ENCODE measurements around the gene EVC. TPM values are rescaled to one million over a fixed set of nuclear protein-coding genes. Genes with fewer than 3 reads are reported as not detected.

Gene EVC
- total RNA-seq, 1 donor from 2014 or later = 13.5 TPM

- DNase-seq (ENCODE audit: low read depth) = no peak
- no peak for TF ChIP-seq CTCF (conservative IDR thresholded peaks at IDR 0.05; ENCODE audit: low read depth, low read length)
- no peak overlapping the region for H3K4me3 ChIP-seq (ENCODE audit: low read depth, low read length)
These were observed 48.5 kb downstream of the EVC start for GRCh38 chr4:5759236-5760075.

- TF ChIP-seq CTCF (conservative IDR thresholded peaks at IDR 0.05; ENCODE audit: low read depth, low read length) = no peak
- DNase-seq (ENCODE audit: low read depth) = no peak
- no peak overlapping the region for H3K4me3 ChIP-seq (ENCODE audit: low read depth, low read length)
These were observed 49.2 kb downstream of the EVC start for GRCh38 chr4:5760246-5760645.

- TF ChIP-seq CTCF (conservative IDR thresholded peaks at IDR 0.05; ENCODE audit: low read depth, low read length) = no peak
- no peak overlapping the region for H3K4me3 ChIP-seq (ENCODE audit: low read depth, low read length)
- no peak for DNase-seq (ENCODE audit: low read depth)
These were observed 50.0 kb downstream of the EVC start for GRCh38 chr4:5760936-5761480.

GRCh38 chr4:5770051-5770450 is 59.0 kb downstream of the EVC start:
- no peak for DNase-seq (ENCODE audit: low read depth)
- TF ChIP-seq CTCF (conservative IDR thresholded peaks at IDR 0.05; ENCODE audit: low read depth, low read length) = no peak
- H3K4me3 ChIP-seq (ENCODE audit: low read depth, low read length) = no peak overlapping the region

- H3K4me3 ChIP-seq (ENCODE audit: low read depth, low read length) = no peak overlapping the region
- DNase-seq (ENCODE audit: low read depth) = no peak
- no peak for TF ChIP-seq CTCF (conservative IDR thresholded peaks at IDR 0.05; ENCODE audit: low read depth, low read length)
These were observed 61.7 kb downstream of the EVC start for GRCh38 chr4:5772528-5773270.

GRCh38 chr4:5773271-5773555 is 62.2 kb downstream of the EVC start:
- no peak for DNase-seq (ENCODE audit: low read depth)
- H3K4me3 ChIP-seq (ENCODE audit: low read depth, low read length) = no peak overlapping the region
- TF ChIP-seq CTCF (conservative IDR thresholded peaks at IDR 0.05; ENCODE audit: low read depth, low read length) = no peak
